MM.1S (cell line): ENCODE measurements around the gene TRPV4.

Experiments used
- CTCF ChIP-seq: fragments of 300-600 bp; sonication (generic); IDR thresholded peaks from 2 replicates; pipeline ENCODE4 v1.5.1; 2016; ENCODE audit warnings: antibody characterized with exemption, low read length, mixed read lengths
- EZH2 ChIP-seq: fragments of 300-600 bp; sonication (generic); optimal IDR thresholded peaks from 2 replicates; pipeline ENCODE3; 2017; ENCODE audit warnings: low read depth, mild to moderate bottlenecking, antibody characterized with exemption, low read length, mixed read lengths

DNA sequence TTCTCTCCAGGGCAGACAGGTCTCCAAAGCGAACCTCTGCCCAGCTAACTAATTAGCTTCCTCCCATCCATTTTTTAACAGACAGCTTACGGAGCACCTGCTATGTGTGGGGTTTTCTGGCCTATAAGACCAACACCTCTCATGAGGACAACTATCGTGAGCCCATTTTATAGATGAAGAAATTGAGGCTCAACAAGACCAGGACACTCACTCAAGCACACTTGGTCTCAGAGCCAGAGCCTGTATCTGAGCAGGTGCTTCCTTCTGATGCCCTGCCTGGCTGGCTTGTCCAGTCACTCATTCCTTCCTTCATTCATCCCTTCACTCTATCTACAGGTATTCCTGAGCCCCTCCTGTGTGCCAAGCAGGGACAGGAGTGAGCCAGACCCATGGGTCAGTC is 6.1 kb downstream of the TRPV4 start:
- TF ChIP-seq EZH2 (no peak), CTCF (no peak)
